ENCODE results near the gene FREM2. TPM values are rescaled to one million over a fixed set of nuclear protein-coding genes. Genes with fewer than 3 reads are reported as not detected.

FREM2 gene
- total RNA-seq, 4 donors from 2014 or later, result 0.28 to 2.8 (median 1.6) TPM

DNA sequence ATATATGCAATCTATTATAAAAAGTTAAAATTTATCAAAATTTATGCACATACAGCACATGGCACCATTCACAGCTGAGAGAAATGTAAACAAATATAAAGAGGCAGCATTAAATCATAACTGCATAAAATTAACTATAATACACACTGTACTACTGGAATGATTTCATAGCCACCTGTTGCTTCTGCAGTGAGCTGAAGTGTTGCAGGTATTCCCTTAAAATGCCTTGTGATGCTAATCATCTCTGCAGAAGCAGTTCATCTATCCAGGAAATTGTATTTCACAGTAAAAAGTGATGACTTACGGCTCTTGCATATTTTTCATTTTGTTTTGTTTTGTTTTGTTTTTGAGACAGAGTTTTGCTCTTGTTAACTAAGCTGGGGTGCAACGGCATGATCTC, 221.7 kb downstream of the FREM2 start:
- TF ChIP-seq, protein P1, sequence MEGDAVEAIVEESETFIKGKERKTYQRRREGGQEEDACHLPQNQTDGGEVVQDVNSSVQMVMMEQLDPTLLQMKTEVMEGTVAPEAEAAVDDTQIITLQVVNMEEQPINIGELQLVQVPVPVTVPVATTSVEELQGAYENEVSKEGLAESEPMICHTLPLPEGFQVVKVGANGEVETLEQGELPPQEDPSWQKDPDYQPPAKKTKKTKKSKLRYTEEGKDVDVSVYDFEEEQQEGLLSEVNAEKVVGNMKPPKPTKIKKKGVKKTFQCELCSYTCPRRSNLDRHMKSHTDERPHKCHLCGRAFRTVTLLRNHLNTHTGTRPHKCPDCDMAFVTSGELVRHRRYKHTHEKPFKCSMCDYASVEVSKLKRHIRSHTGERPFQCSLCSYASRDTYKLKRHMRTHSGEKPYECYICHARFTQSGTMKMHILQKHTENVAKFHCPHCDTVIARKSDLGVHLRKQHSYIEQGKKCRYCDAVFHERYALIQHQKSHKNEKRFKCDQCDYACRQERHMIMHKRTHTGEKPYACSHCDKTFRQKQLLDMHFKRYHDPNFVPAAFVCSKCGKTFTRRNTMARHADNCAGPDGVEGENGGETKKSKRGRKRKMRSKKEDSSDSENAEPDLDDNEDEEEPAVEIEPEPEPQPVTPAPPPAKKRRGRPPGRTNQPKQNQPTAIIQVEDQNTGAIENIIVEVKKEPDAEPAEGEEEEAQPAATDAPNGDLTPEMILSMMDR (IDR thresholded peaks at IDR 0.05), result no peak
- no peak for ATAC-seq (ENCODE audit: low FRiP score)
- no peak for DNase-seq (ENCODE audit: low spot score)

DNA sequence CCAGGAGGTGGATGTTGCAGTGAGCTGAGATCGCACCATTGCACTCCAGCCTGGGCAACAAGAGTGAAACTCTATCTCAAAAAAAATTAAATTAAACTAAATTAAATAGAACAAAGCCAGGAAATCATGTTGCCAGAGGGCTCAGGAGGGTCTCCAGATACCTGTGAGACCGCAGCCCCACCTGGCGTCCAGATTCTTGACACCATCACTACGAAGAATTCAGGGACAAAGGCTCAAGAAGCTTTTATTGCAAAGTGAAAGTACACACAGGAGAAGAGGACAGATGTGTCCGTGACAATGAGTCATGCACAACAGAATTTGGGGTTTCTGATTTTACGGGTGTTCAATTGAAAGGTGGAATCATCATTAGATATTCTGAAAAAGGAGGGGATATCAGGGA, 227.2 kb downstream of the FREM2 start:
- no peak for ATAC-seq (ENCODE audit: low FRiP score)
- TF ChIP-seq, protein P1 (IDR thresholded peaks at IDR 0.05), result no peak
- no peak for DNase-seq (ENCODE audit: low spot score)

DNA sequence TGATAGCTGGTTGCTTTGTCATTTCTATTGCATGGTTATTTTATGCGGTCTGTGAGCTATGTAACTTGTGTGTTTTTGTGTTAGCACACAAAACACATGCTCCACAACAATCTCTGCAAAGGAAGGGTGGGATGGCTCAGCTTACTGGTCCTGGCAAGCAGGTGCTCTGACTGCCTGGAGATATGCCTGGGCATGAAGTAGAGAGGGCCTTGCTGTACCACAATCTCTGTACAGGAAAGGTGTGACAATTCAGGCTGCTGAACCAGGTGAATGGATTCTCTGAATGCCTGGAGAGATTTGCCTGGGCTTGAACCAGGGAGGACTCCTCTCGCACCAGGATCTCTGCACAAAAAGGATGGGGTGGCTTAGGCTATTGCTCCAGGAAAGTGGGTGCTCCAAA, 234.2 kb downstream of the FREM2 start:
- DNase-seq (ENCODE audit: low spot score) (no peak), ATAC-seq (ENCODE audit: low FRiP score) (no peak)
- TF ChIP-seq, protein P1 (IDR thresholded peaks at IDR 0.05), result no peak

DNA sequence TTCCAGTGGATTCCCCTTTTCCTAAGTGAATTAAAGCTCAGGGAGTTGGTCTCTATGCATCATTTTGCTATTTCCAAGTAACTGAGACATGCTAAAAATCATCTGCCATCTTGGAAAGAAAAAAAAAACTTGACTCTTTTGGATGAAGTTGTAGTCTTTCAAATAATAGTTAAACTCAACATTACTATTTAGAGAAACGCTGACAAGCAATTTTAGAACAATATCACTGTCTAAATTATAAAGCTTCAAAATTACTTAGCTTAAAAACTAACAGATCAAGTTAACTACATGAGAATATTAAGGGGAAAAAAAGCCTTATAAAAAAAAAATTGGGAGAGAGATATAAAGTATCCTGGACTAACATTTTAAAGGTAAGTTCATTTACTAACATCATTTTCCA, 235.3 kb downstream of the FREM2 start:
- ATAC-seq (ENCODE audit: low FRiP score) (no peak), DNase-seq (ENCODE audit: low spot score) (no peak)
- TF ChIP-seq, protein P1 (IDR thresholded peaks at IDR 0.05), result no peak

DNA sequence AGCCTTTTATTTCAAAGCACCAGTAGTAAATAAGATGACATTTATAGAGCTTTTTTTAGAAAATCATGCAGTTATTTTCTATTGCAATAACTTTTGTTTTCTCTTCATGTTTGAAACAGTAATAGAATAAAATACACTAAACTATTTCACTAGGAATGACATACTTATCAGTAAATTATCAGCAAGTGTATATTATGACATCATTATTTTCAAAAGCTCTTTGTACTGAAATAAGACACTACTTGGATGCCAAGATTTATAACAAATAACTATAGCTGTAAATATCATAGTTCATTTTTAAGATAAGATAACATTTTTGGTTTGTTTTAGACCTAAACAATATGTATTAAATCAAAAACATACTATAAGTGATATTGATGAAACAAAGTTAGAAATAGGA, 246.9 kb downstream of the FREM2 start:
- ATAC-seq (ENCODE audit: low FRiP score) (no peak), DNase-seq (ENCODE audit: low spot score) (no peak)
- TF ChIP-seq, protein P1 (IDR thresholded peaks at IDR 0.05), result no peak

Small RNA genes within 50 kb of the gene (small RNA-seq; reads per million reads assigned to genes)
- gene PLA2G12AP2 (not detected), gene RNU6-56P (not detected)

Data from omental fat pad (tissue), 4 donors.